Gastrocnemius medialis (tissue), 4 donors: Measurements from ENCODE around the gene PRR19. TPM values are rescaled to one million over a fixed set of nuclear protein-coding genes. Genes with fewer than 3 reads are reported as not detected.
A peak's percentile ranks its signal among the peaks of the same experiment; 100 is the strongest.

ENCODE experiments used
- ATAC-seq, 2 donors: fragments of 150-250 bp; one replicate each; pipeline ENCODE4 v1.9.1; 2016
- DNase-seq, 2 donors: peaks; one replicate each; pipeline ENCODE4 v3.0.0-alpha.2; 2019
- H3K27ac ChIP-seq, 4 donors: fragments of 200-600 bp; sonication (generic); 1 replicate in 1 of 4; 2 replicates in 3 of 4; pipeline ENCODE4 v1.5.1; 2016 to 2018; ENCODE audit warnings: mild to moderate bottlenecking in 2 of 4, moderate library complexity in 1 of 4
- H3K27me3 ChIP-seq, 3 donors: fragments of 200-600 bp; sonication (generic) in 2 of 3; 1 replicate in 1 of 3; 2 replicates in 2 of 3; pipeline versions ENCODE4 v1.5.1 to v1.6.0; 2016 to 2019; ENCODE audit warnings: mild to moderate bottlenecking in 1 of 3, moderate library complexity in 1 of 3
- H3K36me3 ChIP-seq, 2 donors: fragments of 200-600 bp; sonication (generic) in 1 of 2; one replicate each; pipeline ENCODE4 v1.5.1; 2017 to 2018
- H3K4me1 ChIP-seq, 2 donors: fragments of 200-600 bp; sonication (generic) in 1 of 2; one replicate each; pipeline ENCODE4 v1.5.1; 2016 to 2017; ENCODE audit warnings: mild to moderate bottlenecking in 2 of 2
- H3K4me3 ChIP-seq, 4 donors: fragments of 200-600 bp; sonication (generic) in 3 of 4; 1 replicate in 1 of 4; 2 replicates in 3 of 4; pipeline ENCODE4 v1.5.1; 2016 to 2019; ENCODE audit warnings: mild to moderate bottlenecking in 2 of 4
- H3K9me3 ChIP-seq, 3 donors: fragments of 200-600 bp; sonication (generic) in 2 of 3; 1 replicate in 1 of 3; 2 replicates in 2 of 3; pipeline ENCODE4 v1.5.1; 2016 to 2019
- POLR2A ChIP-seq, 2 donors: fragments of 450-650 bp; IDR thresholded peaks; one replicate each; pipeline ENCODE4 v1.6.1; 2017; ENCODE audit warnings: antibody characterized with exemption in 2 of 2, mild to moderate bottlenecking in 2 of 2, moderate library complexity in 2 of 2
- in situ Hi-C, 4 donors: fragments of 200-750 bp; cut with MboI; loops; one replicate each; pipeline versions ENCODE4 v1.15.0 to v1.8.0; 2017; ENCODE audit warnings: low sequenced_read_pairs in 4 of 4
- intact Hi-C: fragments of 100-400 bp; cut with DNase I; formaldehyde crosslinking; loops from one replicate; pipeline ENCODE4 v1.15.1; 2023; ENCODE audit warnings: low total_unique reads
- total RNA-seq, 4 donors: library from RNA; depleted of rRNA; stranded (reverse); fragments of >200 nt; gene quantifications; one replicate each; pipeline versions ENCODE4 v1.1.0 to v1.2.3, GENCODE V29; 2016
- TF ChIP-seq, protein P1 (sequence below), 5 experiments: fragments of 450-650 bp in 3 of 5; fragments of 200-600 bp in 2 of 5; sonication (generic) in 2 of 5; IDR thresholded peaks in 4 of 5; conservative IDR thresholded peaks in 1 of 5; 1 replicate in 4 of 5; 2 replicates in 1 of 5; pipeline ENCODE4 v1.5.1; 2016 to 2019; ENCODE audit warnings: antibody characterized with exemption in 5 of 5, mild to moderate bottlenecking in 3 of 5, moderate library complexity in 3 of 5

PRR19 gene
- total RNA-seq, 4 donors from 2014 or later: not detected

DNA sequence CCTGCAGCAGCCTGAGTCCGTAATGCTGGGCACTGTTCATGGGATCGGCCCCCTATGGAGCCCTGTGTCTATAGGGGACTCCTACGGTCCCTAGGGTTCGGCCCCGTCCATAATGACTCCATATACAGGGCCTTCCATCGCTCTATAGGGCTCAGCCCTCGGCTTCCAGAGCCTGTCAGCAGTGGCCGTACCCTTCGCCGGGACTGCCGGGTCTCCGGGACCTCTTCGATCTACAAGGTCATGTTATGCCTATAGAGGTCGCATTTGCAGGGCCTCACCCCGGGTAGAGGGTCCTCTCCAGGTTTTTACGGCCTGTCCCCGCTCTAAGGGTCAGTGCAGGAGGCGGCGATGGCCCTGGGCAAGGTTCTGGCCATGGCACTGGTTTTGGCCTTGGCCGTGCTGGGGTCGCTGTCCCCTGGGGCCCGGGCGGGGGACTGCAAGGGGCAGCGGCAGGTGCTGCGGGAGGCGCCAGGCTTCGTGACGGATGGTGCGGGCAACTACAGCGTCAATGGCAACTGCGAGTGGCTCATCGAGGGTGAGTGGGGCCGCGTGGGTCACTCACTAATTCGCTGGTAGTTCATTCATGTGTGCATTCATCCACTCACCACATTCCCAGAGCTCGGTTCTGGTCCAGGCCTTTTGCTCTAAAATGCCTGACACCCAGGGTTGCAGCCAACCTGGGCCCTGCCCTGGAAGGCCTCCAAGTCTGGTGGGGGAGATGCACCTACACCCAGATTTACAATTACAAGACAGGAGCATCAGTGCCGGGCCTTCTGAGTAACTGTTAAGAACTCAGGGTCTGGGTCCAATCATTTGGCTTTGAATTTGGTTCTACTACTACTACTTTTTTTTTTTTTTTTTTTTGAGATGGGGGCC, 24.2 kb downstream of the PRR19 start:
- peaks cover 14 to 20% (median 18%) of the 10 kb centered on the region in 3 donors for H3K27me3 ChIP-seq
- no peaks in the 10 kb centered on the region for H3K9me3 ChIP-seq
- DNase-seq (no peak), ATAC-seq (peak; percentile 34 to 37)
- in situ Hi-C loops (loop anchor here in 2 of 4 donors (10.0 to 25.0 kb wide), 2 partner anchors 81 to 214 kb away; partner anchors contain the start of gene GSK3A (in 1 of the 2)), intact Hi-C loops (loop anchor here (1.0 to 10.0 kb wide), 7 partner anchors 42 to 461 kb away; partner anchors contain the start of genes POU2F2 and RPS19)
- H3K27ac ChIP-seq: peak overlapping the region; percentile 64 to 89 (median 84)
- H3K36me3 ChIP-seq: no peaks in the 10 kb centered on the region
- peak overlapping the region; percentile 64 to 96 (median 80) for H3K4me3 ChIP-seq
- H3K4me1 ChIP-seq: peaks cover 26 to 32% of the 10 kb centered on the region in 2 donors
- TF ChIP-seq, protein P1, sequence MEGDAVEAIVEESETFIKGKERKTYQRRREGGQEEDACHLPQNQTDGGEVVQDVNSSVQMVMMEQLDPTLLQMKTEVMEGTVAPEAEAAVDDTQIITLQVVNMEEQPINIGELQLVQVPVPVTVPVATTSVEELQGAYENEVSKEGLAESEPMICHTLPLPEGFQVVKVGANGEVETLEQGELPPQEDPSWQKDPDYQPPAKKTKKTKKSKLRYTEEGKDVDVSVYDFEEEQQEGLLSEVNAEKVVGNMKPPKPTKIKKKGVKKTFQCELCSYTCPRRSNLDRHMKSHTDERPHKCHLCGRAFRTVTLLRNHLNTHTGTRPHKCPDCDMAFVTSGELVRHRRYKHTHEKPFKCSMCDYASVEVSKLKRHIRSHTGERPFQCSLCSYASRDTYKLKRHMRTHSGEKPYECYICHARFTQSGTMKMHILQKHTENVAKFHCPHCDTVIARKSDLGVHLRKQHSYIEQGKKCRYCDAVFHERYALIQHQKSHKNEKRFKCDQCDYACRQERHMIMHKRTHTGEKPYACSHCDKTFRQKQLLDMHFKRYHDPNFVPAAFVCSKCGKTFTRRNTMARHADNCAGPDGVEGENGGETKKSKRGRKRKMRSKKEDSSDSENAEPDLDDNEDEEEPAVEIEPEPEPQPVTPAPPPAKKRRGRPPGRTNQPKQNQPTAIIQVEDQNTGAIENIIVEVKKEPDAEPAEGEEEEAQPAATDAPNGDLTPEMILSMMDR (IDR thresholded peaks at IDR 0.05 in 4 of 5, conservative IDR thresholded peaks at IDR 0.05 in 1 of 5): no peak
- TF ChIP-seq POLR2A (IDR thresholded peaks at IDR 0.05): no peak

DNA sequence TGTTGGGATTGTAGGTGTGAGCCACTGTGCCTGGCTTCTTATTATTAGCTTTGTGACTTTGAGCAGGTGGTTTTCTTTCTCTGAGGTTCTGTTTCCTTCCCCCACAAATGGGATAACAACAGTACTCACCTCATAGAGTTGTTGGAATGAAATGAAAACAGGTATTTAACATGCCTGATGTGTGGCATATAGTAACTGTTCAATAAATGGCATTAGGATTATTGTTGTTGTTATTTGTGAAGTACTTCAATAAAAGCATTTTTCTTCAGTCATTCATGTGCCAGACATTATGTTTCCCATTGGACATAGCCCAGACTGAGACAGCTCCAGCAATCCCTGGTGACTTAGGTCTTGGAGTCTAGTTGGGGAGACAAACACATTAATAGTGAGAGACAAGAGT, 25.0 kb downstream of the PRR19 start:
- H3K4me3 ChIP-seq: peak overlapping the region in 2 of 4 donors; percentile 82 to 96

DNA sequence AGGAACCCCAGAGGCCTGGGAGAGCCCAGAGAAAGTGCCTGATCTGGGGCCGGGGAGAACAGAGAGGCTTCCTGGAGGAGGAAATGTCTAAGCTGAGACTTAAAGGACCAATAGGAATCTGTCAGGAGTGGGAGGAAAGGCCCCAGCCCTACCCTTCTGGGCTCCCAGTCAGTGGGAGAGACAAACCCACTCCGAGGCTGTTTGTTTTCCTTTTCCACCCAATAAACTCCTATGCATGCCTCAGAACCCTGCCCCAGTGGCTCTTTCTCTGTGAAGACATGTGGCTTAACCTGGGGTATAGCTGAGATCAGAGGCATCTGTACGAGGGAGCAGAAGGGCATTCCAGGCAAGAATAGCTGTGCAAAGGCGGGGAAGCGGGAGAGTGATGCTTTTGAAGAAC, 25.4 kb downstream of the PRR19 start:
- no peak overlapping the region for H3K4me3 ChIP-seq
- peaks cover 13 to 20% (median 14%) of the 10 kb centered on the region in 3 donors for H3K27me3 ChIP-seq
- in situ Hi-C loops: loop anchor here in 2 of 4 donors (10.0 to 25.0 kb wide), 2 partner anchors 83 to 215 kb away; partner anchors contain the start of gene GSK3A (in 1 of the 2)
- no peak for ATAC-seq
- peaks cover 30 to 35% of the 10 kb centered on the region in 2 donors for H3K4me1 ChIP-seq
- no peak for DNase-seq
- no peaks in the 10 kb centered on the region for H3K36me3 ChIP-seq
- intact Hi-C loops: loop anchor here (5.0 to 10.0 kb wide), 3 partner anchors 70 to 463 kb away; partner anchors contain the start of genes POU2F2 and RPS19
- no peaks in the 10 kb centered on the region for H3K9me3 ChIP-seq
- no peak for TF ChIP-seq POLR2A (IDR thresholded peaks at IDR 0.05)
- TF ChIP-seq, protein P1 (IDR thresholded peaks at IDR 0.05 in 4 of 5, conservative IDR thresholded peaks at IDR 0.05 in 1 of 5): no peak
- no peak overlapping the region for H3K27ac ChIP-seq

More for the DNA sequence above, 25.0 kb downstream of the PRR19 start:
- no peak for ATAC-seq
- H3K4me1 ChIP-seq: peaks cover 30 to 33% of the 10 kb centered on the region in 2 donors
- in situ Hi-C loops (loop anchor here in 2 of 4 donors (10.0 to 25.0 kb wide), 2 partner anchors 82 to 215 kb away; partner anchors contain the start of gene GSK3A (in 1 of the 2)), intact Hi-C loops (loop anchor here (5.0 to 10.0 kb wide), 3 partner anchors 70 to 462 kb away; partner anchors contain the start of genes POU2F2 and RPS19)
- no peaks in the 10 kb centered on the region for H3K9me3 ChIP-seq
- H3K36me3 ChIP-seq: no peaks in the 10 kb centered on the region
- no peak for DNase-seq
- TF ChIP-seq, protein P1 (IDR thresholded peaks at IDR 0.05 in 4 of 5, conservative IDR thresholded peaks at IDR 0.05 in 1 of 5): no peak
- H3K27ac ChIP-seq: no peak overlapping the region
- H3K27me3 ChIP-seq: peaks cover 14 to 20% (median 17%) of the 10 kb centered on the region in 3 donors

DNA sequence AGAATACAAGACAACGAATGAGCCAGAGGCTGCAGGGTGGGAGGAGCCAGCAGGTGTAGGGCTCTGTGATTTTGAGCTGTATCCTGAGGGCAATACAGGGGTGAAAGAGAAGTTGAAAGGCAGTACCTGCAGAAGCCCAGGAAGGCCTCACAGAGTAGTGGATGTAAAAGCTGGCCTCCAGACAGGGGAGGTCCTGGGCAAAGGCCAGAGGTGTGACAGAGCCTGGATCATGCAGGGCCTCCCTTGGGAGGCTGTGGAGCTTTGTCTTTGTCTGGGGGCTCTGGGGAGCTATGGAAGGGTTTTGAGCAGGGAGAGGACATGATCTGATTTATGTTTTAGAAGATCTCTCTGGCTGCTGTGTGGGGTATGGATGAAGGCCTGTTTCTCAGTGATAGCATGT, 26.2 kb downstream of the PRR19 start:
- H3K4me1 ChIP-seq: peaks cover 30 to 35% of the 10 kb centered on the region in 2 donors
- H3K27me3 ChIP-seq: peaks cover 12 to 19% (median 14%) of the 10 kb centered on the region in 3 donors
- DNase-seq: no peak
- H3K9me3 ChIP-seq: no peaks in the 10 kb centered on the region
- no peaks in the 10 kb centered on the region for H3K36me3 ChIP-seq
- in situ Hi-C loops: loop anchor here in 2 of 4 donors (10.0 to 25.0 kb wide), 2 partner anchors 83 to 216 kb away; partner anchors contain the start of gene GSK3A (in 1 of the 2)
- intact Hi-C loops: loop anchor here (5.0 to 10.0 kb wide), 3 partner anchors 69 to 463 kb away; partner anchors contain the start of genes POU2F2 and RPS19
- TF ChIP-seq POLR2A (IDR thresholded peaks at IDR 0.05): no peak
- TF ChIP-seq, protein P1 (IDR thresholded peaks at IDR 0.05 in 4 of 5, conservative IDR thresholded peaks at IDR 0.05 in 1 of 5): no peak
- no peak overlapping the region for H3K4me3 ChIP-seq
- H3K27ac ChIP-seq: no peak overlapping the region
- no peak for ATAC-seq
